KMS-11 (cell line): ENCODE measurements around the gene MAML2.

Experiments used
- H2AFZ ChIP-seq: fragments of 200-600 bp; sonication (generic); 2 replicates; pipeline ENCODE4 v1.6.1; 2016; ENCODE audit warnings: antibody characterized with exemption, mixed run types, low read depth
- H3K27ac ChIP-seq: fragments of 200-600 bp; sonication (generic); 2 replicates; pipeline ENCODE4 v1.6.1; 2016; ENCODE audit warnings: mild to moderate bottlenecking, mixed run types
- H3K27me3 ChIP-seq: fragments of 200-600 bp; sonication (generic); 2 replicates; pipeline ENCODE4 v1.6.1; 2017; ENCODE audit warnings: mild to moderate bottlenecking, low read depth, mixed run types, moderate library complexity; ENCODE audit not compliant: insufficient read depth
- H3K36me3 ChIP-seq: fragments of 200-600 bp; sonication (generic); 2 replicates; pipeline ENCODE4 v1.6.1; 2017; ENCODE audit warnings: mild to moderate bottlenecking, mixed run types; ENCODE audit not compliant: insufficient read depth
- H3K4me1 ChIP-seq: fragments of 200-600 bp; sonication (generic); 2 replicates; pipeline ENCODE4 v1.6.1; 2016; ENCODE audit warnings: mild to moderate bottlenecking, low read depth, mixed run types; ENCODE audit not compliant: poor library complexity, severe bottlenecking
- H3K4me2 ChIP-seq: fragments of 200-600 bp; sonication (generic); 2 replicates; pipeline ENCODE4 v1.7.0; 2016; ENCODE audit warnings: mild to moderate bottlenecking, mixed run types
- H3K4me3 ChIP-seq: fragments of 200-600 bp; sonication (generic); IDR thresholded peaks from 2 replicates; pipeline ENCODE4 v1.6.1; 2017; ENCODE audit warnings: low read depth, low read length, mixed read lengths; ENCODE audit not compliant: insufficient read depth
- H3K79me2 ChIP-seq: fragments of 200-600 bp; sonication (generic); 2 replicates; pipeline ENCODE4 v1.6.1; 2016; ENCODE audit warnings: low read depth, mixed run types; ENCODE audit not compliant: insufficient read depth
- H3K9ac ChIP-seq: fragments of 200-600 bp; sonication (generic); 2 replicates; pipeline ENCODE4 v1.6.1; 2016; ENCODE audit warnings: mild to moderate bottlenecking, mixed run types
- H4K20me1 ChIP-seq: fragments of 200-600 bp; sonication (generic); 2 replicates; pipeline ENCODE4 v1.6.1; 2016; ENCODE audit warnings: mild to moderate bottlenecking, mixed run types; ENCODE audit not compliant: insufficient read depth
- CTCF ChIP-seq: fragments of 200-600 bp; sonication (generic); conservative IDR thresholded peaks from 2 replicates; pipeline ENCODE4 v1.6.1; 2017; ENCODE audit warnings: low read depth, mild to moderate bottlenecking, antibody characterized with exemption, low read length, moderate library complexity, mixed read lengths

Gene MAML2

GRCh38 chr11:96223083-96223482, 119.9 kb downstream of the MAML2 start:
- TF ChIP-seq CTCF, result no peak
- no peak overlapping the region for H3K9ac ChIP-seq

GRCh38 chr11:96222102-96222501, 120.9 kb downstream of the MAML2 start:
- Histone ChIP-seq H3K4me3 (no peak overlapping the region), H3K79me2 (no peaks in the 10 kb centered on the region), H3K27ac (no peak overlapping the region), H3K4me2 (no peak overlapping the region), H3K27me3 (no peaks in the 10 kb centered on the region), H3K4me1 (no peaks in the 10 kb centered on the region), H2AFZ (no peak overlapping the region), H3K36me3 (no peaks in the 10 kb centered on the region), H3K9ac (no peak overlapping the region), H4K20me1 (no peaks in the 10 kb centered on the region)
- TF ChIP-seq CTCF, result no peak

More at GRCh38 chr11:96223083-96223482, 119.9 kb downstream of the MAML2 start:
- H3K79me2 ChIP-seq, result no peaks in the 10 kb centered on the region
- H3K36me3 ChIP-seq, result no peaks in the 10 kb centered on the region
- H4K20me1 ChIP-seq, result no peaks in the 10 kb centered on the region
- H3K27me3 ChIP-seq, result no peaks in the 10 kb centered on the region
- H2AFZ ChIP-seq, result no peak overlapping the region
- no peak overlapping the region for H3K27ac ChIP-seq
- H3K4me3 ChIP-seq, result no peak overlapping the region
- H3K4me1 ChIP-seq, result no peaks in the 10 kb centered on the region
- no peak overlapping the region for H3K4me2 ChIP-seq

- no peaks in the 10 kb centered on the region for H3K36me3 ChIP-seq
- no peaks in the 10 kb centered on the region for H3K27me3 ChIP-seq
- no peaks in the 10 kb centered on the region for H4K20me1 ChIP-seq
- no peak overlapping the region for H3K9ac ChIP-seq
- TF ChIP-seq CTCF, result no peak
- peaks cover under 1% of the 10 kb centered on the region for H3K4me1 ChIP-seq
- H3K4me2 ChIP-seq, result no peak overlapping the region
- H3K27ac ChIP-seq, result no peak overlapping the region
- H3K4me3 ChIP-seq, result no peak overlapping the region
- H2AFZ ChIP-seq, result no peak overlapping the region
- H3K79me2 ChIP-seq, result no peaks in the 10 kb centered on the region
These were observed 121.5 kb downstream of the MAML2 start for GRCh38 chr11:96221244-96222070.

GRCh38 chr11:96219981-96220623, 122.9 kb downstream of the MAML2 start:
- Histone ChIP-seq H4K20me1 (no peaks in the 10 kb centered on the region), H3K27ac (no peak overlapping the region), H3K4me2 (no peak overlapping the region), H3K4me3 (no peak overlapping the region), H3K36me3 (no peaks in the 10 kb centered on the region), H3K27me3 (no peaks in the 10 kb centered on the region), H3K79me2 (no peaks in the 10 kb centered on the region), H2AFZ (no peak overlapping the region), H3K4me1 (peaks cover 11% of the 10 kb centered on the region), H3K9ac (no peak overlapping the region)
- TF ChIP-seq CTCF, result no peak
